Activated CD4-positive, alpha-beta T cell treated with anti-CD3 and anti-CD28 coated beads, Interleukin-2, Interleukin-6, amounts not matched to agents 100 ng/mL and 50 ng/mL, durations not matched to agents 16 hours and 8 hours (primary cell): ENCODE data around the gene KDM5A.
"Not testable (repeated sequence)": the region's sequence is repeated elsewhere in the genome, so short reads cannot be mapped to it uniquely, and the experiment has no call there.

ENCODE experiments used
- DNase-seq: peaks from one replicate; pipeline ENCODE4 v3.0.0-alpha.2; 2020

KDM5A gene

DNA sequence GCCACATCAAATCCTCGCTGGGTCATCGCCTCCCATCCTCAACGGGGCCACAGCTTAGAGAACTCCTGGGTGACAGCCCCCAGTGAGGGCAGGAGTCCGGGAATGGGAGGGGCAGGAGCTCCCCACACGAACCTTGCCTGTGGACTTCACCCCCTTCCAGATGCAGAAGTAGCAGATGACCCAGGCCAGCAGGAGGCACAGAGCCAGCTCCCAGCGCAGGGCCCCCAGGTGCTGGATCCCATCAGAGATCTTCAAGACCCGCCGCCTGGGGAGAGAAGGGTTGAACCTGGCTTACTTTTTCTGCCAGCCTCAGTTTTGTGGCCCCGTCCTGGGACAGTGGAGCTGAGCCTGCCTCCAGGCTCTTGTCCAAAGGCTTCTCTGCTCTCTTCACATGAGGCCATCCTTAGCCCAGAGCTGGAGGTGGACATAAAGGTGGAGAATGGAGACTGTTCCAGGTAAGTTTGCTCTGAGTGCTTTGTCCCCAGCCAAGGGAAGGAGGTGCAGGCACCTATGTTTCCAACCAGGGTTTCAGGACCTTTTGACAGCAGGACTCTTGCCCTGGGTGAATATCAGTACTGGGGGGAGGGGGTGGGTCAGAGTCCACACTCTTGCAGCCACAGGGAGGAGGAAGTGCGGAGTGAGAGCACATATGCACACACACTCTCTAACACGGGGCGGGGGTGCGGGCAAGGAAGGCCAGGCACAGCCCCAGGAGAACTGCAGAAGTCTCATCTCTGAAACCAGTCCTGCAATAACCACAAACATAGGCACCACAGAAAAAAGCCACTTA lies 151.9 kb downstream of the KDM5A start:
- DNase-seq = no peak

- DNase-seq = no peak
Observed at GRCh38 chr12:236445-236844, 152.7 kb downstream of the KDM5A start.

GRCh38 chr12:235967-236366 lies 153.2 kb downstream of the KDM5A start:
- DNase-seq = not testable (repeated sequence)

DNA sequence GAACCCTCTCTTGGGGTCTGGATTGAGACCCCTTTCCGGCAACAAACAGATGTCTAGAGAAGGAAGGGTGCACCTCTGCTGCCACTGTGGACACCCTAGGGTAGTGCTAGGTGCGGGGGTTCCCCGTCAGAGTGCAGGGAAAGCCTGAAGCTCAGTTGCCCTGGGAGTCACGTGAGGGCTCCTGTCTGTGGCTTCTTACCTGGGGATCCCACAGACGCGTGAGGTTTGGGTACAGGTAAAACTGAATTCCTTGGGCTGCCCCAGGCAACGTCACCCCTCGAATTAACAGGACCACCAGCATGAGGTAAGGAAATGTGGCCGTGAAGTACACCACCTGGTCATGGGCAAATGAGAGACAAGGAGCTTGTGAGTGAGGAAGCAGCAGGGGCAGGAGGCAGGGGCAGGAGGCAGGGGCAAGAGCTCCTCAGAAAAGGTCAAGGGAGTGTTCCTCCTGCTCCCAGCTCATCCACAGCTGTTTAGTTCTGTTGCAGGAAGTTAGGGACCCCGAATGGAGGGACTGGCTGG lies 154.2 kb downstream of the KDM5A start:
- DNase-seq = no peak

GRCh38 chr12:234019-234418 lies 155.1 kb downstream of the KDM5A start:
- DNase-seq = no peak

GRCh38 chr12:233615-233968 lies 155.5 kb downstream of the KDM5A start:
- no peak for DNase-seq

GRCh38 chr12:232731-233614 lies 156.1 kb downstream of the KDM5A start:
- DNase-seq = no peak

DNA sequence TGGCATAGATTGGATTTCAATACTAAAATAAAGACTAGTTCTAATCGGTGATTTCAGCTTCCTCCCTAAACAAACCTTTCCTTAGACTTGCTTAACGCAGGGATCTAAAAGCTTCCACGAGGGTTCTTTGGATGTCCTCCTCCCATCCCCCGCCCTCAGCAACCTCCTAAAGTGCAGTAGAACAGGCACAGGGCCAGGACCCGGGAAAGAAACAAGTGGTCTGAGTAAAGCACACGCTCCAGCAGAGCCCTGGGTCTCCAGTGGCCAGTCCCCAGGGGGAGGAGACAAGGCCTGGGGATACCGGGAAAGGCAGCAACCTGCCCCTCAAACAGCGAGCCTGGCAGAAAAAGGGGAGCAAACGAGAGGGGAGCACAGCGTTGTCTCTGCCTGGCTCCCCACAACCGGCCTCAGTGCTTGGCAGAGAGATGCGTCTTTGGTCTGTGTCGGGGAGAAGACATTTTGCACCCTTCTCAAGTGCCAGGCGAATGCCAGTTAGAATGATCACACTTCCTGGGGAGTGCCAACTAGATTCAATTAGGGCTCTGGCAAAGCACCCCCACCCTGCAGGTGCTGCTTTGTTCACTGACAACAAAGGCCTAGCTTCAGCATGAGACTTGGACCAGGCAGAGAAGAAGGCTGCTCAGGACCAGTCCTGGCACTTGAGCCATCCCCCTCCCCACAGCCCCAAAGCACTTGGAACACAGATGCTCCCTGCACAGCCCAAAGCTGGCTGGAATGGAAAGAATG lies 158.0 kb downstream of the KDM5A start:
- no peak for DNase-seq
